NCI-H345 (cell line): ENCODE measurements around the gene TP53TG3D.
"Not testable (repeated sequence)": the region's sequence is repeated elsewhere in the genome, so short reads cannot be mapped to it uniquely, and the experiment has no call there.

ENCODE experiments used
- DNase-seq: peaks from one replicate; lab custom pipeline; 2025; lab: John Stamatoyannopoulos, UW

The TP53TG3D gene

GRCh38 chr16:32252986-32253385 is at the start of gene TP53TG3D:
Gene TP53TG3D (plus strand): TSS chr16:32253286. CDS start chr16:32253354, 68 bp downstream.
- DNase-seq, result not testable (repeated sequence)

GRCh38 chr16:32253507-32253906 is 421 bp downstream of the TP53TG3D start:
- not testable (repeated sequence) for DNase-seq

GRCh38 chr16:32261526-32261925 is 8.4 kb downstream of the TP53TG3D start:
- DNase-seq, result not testable (repeated sequence)

GRCh38 chr16:32263552-32263951 is 10.5 kb downstream of the TP53TG3D start:
- DNase-seq, result not testable (repeated sequence)

GRCh38 chr16:32281910-32282309 is 28.8 kb downstream of the TP53TG3D start:
- not testable (repeated sequence) for DNase-seq

GRCh38 chr16:32283024-32283423 is 29.9 kb downstream of the TP53TG3D start:
- DNase-seq, result not testable (repeated sequence)

- not testable (repeated sequence) for DNase-seq
These were observed 30.9 kb downstream of the TP53TG3D start for GRCh38 chr16:32283917-32284495.

GRCh38 chr16:32284800-32285796 is 32.0 kb downstream of the TP53TG3D start:
- not testable (repeated sequence) for DNase-seq

- not testable (repeated sequence) for DNase-seq
These were observed 33.1 kb downstream of the TP53TG3D start for GRCh38 chr16:32286193-32286592.

GRCh38 chr16:32287743-32288142 is 34.7 kb downstream of the TP53TG3D start:
- not testable (repeated sequence) for DNase-seq

GRCh38 chr16:32289197-32289596 is 36.1 kb downstream of the TP53TG3D start:
- DNase-seq, result not testable (repeated sequence)

- DNase-seq, result not testable (repeated sequence)
These were observed 49.7 kb downstream of the TP53TG3D start for GRCh38 chr16:32302776-32303175.
